Measurements from ENCODE around the gene HPCAL1. TPM values are rescaled to one million over a fixed set of nuclear protein-coding genes. Genes with fewer than 3 reads are reported as not detected.
A peak's percentile ranks its signal among the peaks of the same experiment; 100 is the strongest.

The HPCAL1 gene
- total and polyA plus RNA-seq, 2 of the 8 experiments (the other 6 are each of a cell fraction or from before 2014, with no cell fraction given), result 5.8 to 8.6 TPM

DNA sequence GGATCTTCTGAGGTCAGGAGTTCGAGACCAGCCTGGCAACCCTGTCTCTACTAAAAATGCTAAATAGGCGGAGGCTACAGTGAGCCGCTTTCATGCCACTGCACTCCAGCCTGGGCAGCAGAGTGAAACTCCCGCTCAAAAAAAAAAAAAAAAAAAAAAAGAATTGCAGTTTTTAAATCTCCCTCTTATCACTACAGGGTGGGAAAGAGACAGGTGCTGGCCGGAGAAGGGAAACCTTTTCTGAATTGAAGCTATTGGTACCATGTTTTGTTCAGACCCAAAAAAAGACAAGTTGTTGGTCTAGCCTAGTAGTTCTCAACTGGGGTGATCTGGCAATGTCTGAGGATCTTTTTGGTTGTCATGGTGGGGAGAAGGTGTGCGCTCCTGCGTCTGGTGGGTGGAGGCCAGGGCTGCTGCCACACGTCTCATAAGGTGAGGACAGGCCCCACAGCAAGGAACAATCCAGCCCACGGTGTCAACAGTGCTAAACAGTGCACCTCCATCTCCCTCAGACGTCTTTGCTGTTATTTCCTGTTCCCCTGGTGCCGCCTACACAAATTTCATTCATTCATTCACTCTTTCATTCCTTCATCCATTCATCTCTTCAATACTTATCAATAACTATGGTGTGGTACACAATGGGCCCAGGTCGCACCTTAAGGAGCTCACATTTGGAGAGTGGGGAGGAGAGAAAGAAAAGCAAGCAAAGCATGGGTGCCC lies 174.2 kb downstream of the HPCAL1 start:
- Histone ChIP-seq H3K23ac (ENCODE audit: insufficient read length) (no peak overlapping the region), H3K27ac (ENCODE audit: low read depth, low read length) (no peak overlapping the region), H4K20me1 (replicated peaks in 1 of 2; ENCODE audit: control insufficient read depth in 1 of 2, insufficient read depth in 2 of 2, low read length in 2 of 2) (no peaks in the 10 kb centered on the region), H3K9ac (replicated peaks in 1 of 4; ENCODE audit: extremely low read depth in 1 of 4, low read depth in 3 of 4, low read length in 3 of 4) (no peak overlapping the region), H3K23me2 (ENCODE audit: low read depth, low read length) (no peaks in the 10 kb centered on the region), H4K5ac (ENCODE audit: insufficient read length, low read depth, low read length) (no peak overlapping the region), H4K8ac (ENCODE audit: extremely low read depth, insufficient read depth, low read length) (no peak overlapping the region), H3K9me3 (ENCODE audit: insufficient read depth in 2 of 2, low read depth in 1 of 2, low read length in 1 of 2) (no peaks in the 10 kb centered on the region), H2BK20ac (ENCODE audit: low read length) (no peak overlapping the region), H3K18ac (ENCODE audit: extremely low read depth, low read length) (no peak overlapping the region), H2BK120ac (replicated peaks; ENCODE audit: low read depth, low read length) (no peak overlapping the region), H3K4me2 (ENCODE audit: insufficient read depth in 1 of 2, low read depth in 2 of 2, low read length in 2 of 2) (no peak overlapping the region), H2AFZ (ENCODE audit: low read length) (no peak overlapping the region), H3K27me3 (replicated peaks in 1 of 4; ENCODE audit: control insufficient read depth in 3 of 4, extremely low read depth in 1 of 4, insufficient read depth in 3 of 4, low read length in 3 of 4) (no peaks in the 10 kb centered on the region; a peak in 1 of 7 replicates), H2BK15ac (ENCODE audit: low read length) (no peak overlapping the region), H3K14ac (ENCODE audit: insufficient read length) (no peak overlapping the region), H4K91ac (replicated peaks; ENCODE audit: insufficient read length, low read length) (peak overlapping the region; percentile 61), H3K56ac (replicated peaks; ENCODE audit: insufficient read length, low read depth, low read length) (no peak overlapping the region), H2AK5ac (ENCODE audit: low read depth, low read length) (no peak overlapping the region), H2BK12ac (ENCODE audit: low read depth, low read length) (no peak overlapping the region), H3K4me1 (replicated peaks in 1 of 4; ENCODE audit: control insufficient read depth in 3 of 4, insufficient read depth in 4 of 4, low read length in 3 of 4) (no peaks in the 10 kb centered on the region; a peak in 1 of 7 replicates), H3K4ac (replicated peaks; ENCODE audit: insufficient read length, low read depth, low read length) (no peak overlapping the region), H3K79me1 (ENCODE audit: low read depth, low read length) (no peaks in the 10 kb centered on the region), H3K79me2 (ENCODE audit: control insufficient read depth in 1 of 2, insufficient read depth in 2 of 2, low read length in 2 of 2) (no peaks in the 10 kb centered on the region), H3K4me3 (ENCODE audit: extremely low read depth in 1 of 4, insufficient read depth in 2 of 4, low read depth in 3 of 4, low read length in 4 of 4) (no peak overlapping the region), H2BK5ac (ENCODE audit: low read depth, low read length) (no peak overlapping the region), H3K36me3 (ENCODE audit: control insufficient read depth in 2 of 4, insufficient read depth in 4 of 4, low read length in 3 of 4) (no peaks in the 10 kb centered on the region)
- 89% methylated on average over 11 of the region's 12 CpGs; no CpG with 5 or more reads in 1 of the 2 experiments for WGBS, 2 experiments (ENCODE audit: extremely low coverage in 1 of 2, insufficient coverage in 1 of 2, insufficient read length in 1 of 2, insufficient replicate concordance in 2 of 2, low coverage in 1 of 2, low lambda C conversion rate in 2 of 2, missing lambda C conversion rate in 1 of 2)
- FAIRE-seq (no peak), DNase-seq (ENCODE audit: low read depth in 1 of 2, low spot score in 2 of 2) (no peak)
- CTCF ChIA-PET (ENCODE audit: partially characterized antibody), result no interaction called here
- POLR2A ChIA-PET (ENCODE audit: partially characterized antibody), result no interaction called here
- TF ChIP-seq KDM4A (IDR thresholded peaks at IDR 0.05; ENCODE audit: low read depth, low read length, severe bottlenecking) (no peak), SIN3A (conservative IDR thresholded peaks at IDR 0.05 in 1 of 2, IDR thresholded peaks at IDR 0.05 in 1 of 2; ENCODE audit: low read depth in 1 of 2, low read length in 2 of 2) (no peak), KDM5A (IDR thresholded peaks at IDR 0.05; ENCODE audit: low read length) (no peak), TBP (IDR thresholded peaks at IDR 0.05; ENCODE audit: low read depth, low read length) (no peak), HDAC2 (IDR thresholded peaks at IDR 0.05; ENCODE audit: borderline replicate concordance in 1 of 2, low read depth in 2 of 2, low read length in 2 of 2) (no peak), CBX5 (IDR thresholded peaks at IDR 0.05; ENCODE audit: low read depth, low read length) (no peak), MAFK (IDR thresholded peaks at IDR 0.05; ENCODE audit: low read depth, low read length) (no peak), EP300 (IDR thresholded peaks at IDR 0.05; ENCODE audit: borderline replicate concordance in 1 of 2, low read depth in 2 of 2, low read length in 2 of 2) (no peak), CEBPB (IDR thresholded peaks at IDR 0.05; ENCODE audit: low read depth, low read length) (no peak), CHD1 (IDR thresholded peaks at IDR 0.05; ENCODE audit: low read depth, low read length) (no peak), EZH2 (IDR thresholded peaks at IDR 0.05; ENCODE audit: low read depth, low read length, severe bottlenecking) (no peak)
- TF ChIP-seq, protein P1, sequence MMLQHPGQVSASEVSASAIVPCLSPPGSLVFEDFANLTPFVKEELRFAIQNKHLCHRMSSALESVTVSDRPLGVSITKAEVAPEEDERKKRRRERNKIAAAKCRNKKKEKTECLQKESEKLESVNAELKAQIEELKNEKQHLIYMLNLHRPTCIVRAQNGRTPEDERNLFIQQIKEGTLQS (IDR thresholded peaks at IDR 0.05; ENCODE audit: insufficient read depth, low read depth, low read length), result no peak
